GM13977 (cell line): Measurements from ENCODE around the gene IGSF3.

Experiments used
- DNase-seq: peaks from one replicate; pipeline ENCODE4 v3.0.0; 2012; ENCODE audit warnings: low spot score
- CTCF ChIP-seq: IDR thresholded peaks from 2 replicates; pipeline ENCODE4 v1.5.1; 2012; ENCODE audit warnings: mild to moderate bottlenecking, control low read depth; ENCODE audit not compliant: insufficient read depth; ENCODE audit errors: extremely low read depth, missing control alignments
- in situ Hi-C: fragments of 300-500 bp; cut with MboI; formaldehyde crosslinking; loops from one replicate; pipeline ENCODE4 v1.12.0; 2022; ENCODE audit warnings: low sequenced_read_pairs, low pct_unique_long_range_greater_than_20kb, mixed read lengths, inconsistent platforms; ENCODE audit not compliant: unreplicated experiment

IGSF3 gene

GRCh38 chr1:116560704-116561490 lies 106.6 kb downstream of the IGSF3 start:
- no peak for DNase-seq
- TF ChIP-seq CTCF, result no peak
- in situ Hi-C loops, result loop anchor here (25.0 kb wide), 1 partner anchor 501 kb away; the partner anchor contains the start of gene TTF2

- no peak for TF ChIP-seq CTCF
- DNase-seq, result no peak
- in situ Hi-C loops, result loop anchor here (25.0 kb wide), 1 partner anchor 503 kb away; the partner anchor contains the start of gene TTF2
These were observed 108.2 kb downstream of the IGSF3 start for GRCh38 chr1:116559304-116559761.

GRCh38 chr1:116558571-116558970 lies 109.0 kb downstream of the IGSF3 start:
- in situ Hi-C loops, result loop anchor here (25.0 kb wide), 1 partner anchor 504 kb away; the partner anchor contains the start of gene TTF2
- no peak for TF ChIP-seq CTCF
- no peak for DNase-seq

GRCh38 chr1:116558140-116558549 lies 109.4 kb downstream of the IGSF3 start:
- no peak for TF ChIP-seq CTCF
- DNase-seq, result no peak
- in situ Hi-C loops, result loop anchor here (25.0 kb wide), 1 partner anchor 504 kb away; the partner anchor contains the start of gene TTF2

GRCh38 chr1:116557323-116557878 lies 110.1 kb downstream of the IGSF3 start:
- in situ Hi-C loops, result loop anchor here (25.0 kb wide), 1 partner anchor 505 kb away; the partner anchor contains the start of gene TTF2
- no peak for DNase-seq
- TF ChIP-seq CTCF, result no peak

GRCh38 chr1:116556289-116557006 lies 111.1 kb downstream of the IGSF3 start:
- in situ Hi-C loops, result loop anchor here (25.0 kb wide), 1 partner anchor 506 kb away; the partner anchor contains the start of gene TTF2
- TF ChIP-seq CTCF, result peak; percentile 33
- no peak for DNase-seq
